SK-N-SH (cell line): Measurements from ENCODE around the gene SH3RF1.

ENCODE experiments used
- CTCF ChIP-seq: fragments of 200-600 bp; sonication (generic); IDR thresholded peaks from 2 replicates; pipeline ENCODE4 v1.6.1; 2017; ENCODE audit warnings: antibody characterized with exemption, mild to moderate bottlenecking, moderate library complexity
- EP300 ChIP-seq, 2 experiments: IDR thresholded peaks; 2 replicates each; pipeline versions ENCODE4 v1.4.0 to v1.6.1; 2012; ENCODE audit warnings: borderline replicate concordance in 1 of 2, low read depth in 1 of 2, low read length in 1 of 2
- EZH2phosphoT487 ChIP-seq: fragments of 200-600 bp; sonication (generic); IDR thresholded peaks from 2 replicates; pipeline ENCODE4 v1.6.1; 2017; ENCODE audit warnings: low read depth, mixed run types, mild to moderate bottlenecking, antibody characterized with exemption, moderate library complexity, borderline replicate concordance
- JUND ChIP-seq: IDR thresholded peaks from 2 replicates; pipeline ENCODE4 v1.4.0; 2012
- MAX ChIP-seq: IDR thresholded peaks from 2 replicates; pipeline ENCODE4 v1.4.0; 2012; ENCODE audit warnings: low read depth
- MXI1 ChIP-seq: IDR thresholded peaks from 2 replicates; pipeline ENCODE4 v1.6.1; 2012; ENCODE audit warnings: mild to moderate bottlenecking, low read depth, low read length, improper control_type of control experiment
- POLR2AphosphoS5 ChIP-seq: IDR thresholded peaks from 2 replicates; pipeline ENCODE4 v1.6.1; 2012; ENCODE audit warnings: low read depth, low read length
- RXRA ChIP-seq: IDR thresholded peaks from 2 replicates; pipeline ENCODE4 v1.4.0; 2012; ENCODE audit warnings: low read depth, mild to moderate bottlenecking, borderline replicate concordance
- SIN3A ChIP-seq: IDR thresholded peaks from 2 replicates; pipeline ENCODE4 v1.6.1; 2012; ENCODE audit warnings: low read depth, mild to moderate bottlenecking, low read length, moderate library complexity, borderline replicate concordance
- SMC3 ChIP-seq: IDR thresholded peaks from 2 replicates; pipeline ENCODE4 v1.6.1; 2012; ENCODE audit warnings: low read depth, low read length, improper control_type of control experiment
- TCF12 ChIP-seq: IDR thresholded peaks from 2 replicates; pipeline ENCODE4 v1.4.0; 2012
- YY1 ChIP-seq: IDR thresholded peaks from 2 replicates; pipeline ENCODE4 v1.4.0; 2012; ENCODE audit warnings: low read depth, mild to moderate bottlenecking

GRCh38 chr4:169202145-169202699, 68.5 kb downstream of the SH3RF1 start:
- TF ChIP-seq CTCF (no peak), SMC3 (no peak), EZH2phosphoT487 (no peak), EP300 (IDR thresholded peaks at IDR 0.05; ENCODE audit: borderline replicate concordance in 1 of 2, low read depth in 1 of 2, low read length in 1 of 2) (no peak), POLR2AphosphoS5 (no peak), RXRA (no peak), MXI1 (no peak), MAX (no peak), TCF12 (no peak), YY1 (no peak), SIN3A (no peak), JUND (no peak)
